Stimulated activated naive CD8-positive, alpha-beta T cell treated with anti-CD3 and anti-CD28 coated beads, Interleukin-15, Interleukin-2, amounts not matched to agents 100 U/mL and 50 U/mL, for 24 hours (primary cell): ENCODE measurements around the gene GSTA4.

Experiments used
- ATAC-seq: fragments of 150-1000 bp; cut with Tn5 transposase; one replicate; pipeline ENCODE4 v1.10.0; 2021
- DNase-seq: peaks from one replicate; pipeline ENCODE4 v3.0.0; 2021

Gene GSTA4

GRCh38 chr6:52995089-52995912 is at the start of gene GSTA4:
Gene GSTA4 (minus strand): TSS chr6:52995284. CDS start chr6:52994243, 1,041 bp downstream.
- DNase-seq (peak; percentile 90), ATAC-seq (peak; percentile 96)

GRCh38 chr6:53044572-53044971 is 49.5 kb upstream of the GSTA4 start:
- DNase-seq: no peak
- ATAC-seq: no peak

DNA sequence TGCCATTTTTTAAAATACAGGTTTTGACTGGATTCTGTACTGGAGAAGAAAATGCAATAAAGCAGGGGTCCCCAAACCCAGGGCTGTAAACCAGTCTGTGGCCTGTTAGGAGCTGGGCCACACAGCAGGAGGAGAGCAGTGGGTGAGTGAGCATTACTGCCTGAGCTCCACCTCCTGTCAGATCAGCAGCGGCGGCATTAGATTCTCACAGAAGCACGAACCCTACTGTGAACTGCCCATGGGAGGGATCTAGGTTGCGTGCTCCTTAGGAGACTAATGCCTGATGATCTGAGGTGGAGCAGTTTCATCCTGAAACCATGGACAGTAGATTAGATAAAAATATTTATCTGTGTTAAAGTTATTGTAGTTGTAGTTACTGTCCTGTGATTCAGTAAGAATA is 49.0 kb upstream of the GSTA4 start:
- DNase-seq (no peak), ATAC-seq (no peak)

DNA sequence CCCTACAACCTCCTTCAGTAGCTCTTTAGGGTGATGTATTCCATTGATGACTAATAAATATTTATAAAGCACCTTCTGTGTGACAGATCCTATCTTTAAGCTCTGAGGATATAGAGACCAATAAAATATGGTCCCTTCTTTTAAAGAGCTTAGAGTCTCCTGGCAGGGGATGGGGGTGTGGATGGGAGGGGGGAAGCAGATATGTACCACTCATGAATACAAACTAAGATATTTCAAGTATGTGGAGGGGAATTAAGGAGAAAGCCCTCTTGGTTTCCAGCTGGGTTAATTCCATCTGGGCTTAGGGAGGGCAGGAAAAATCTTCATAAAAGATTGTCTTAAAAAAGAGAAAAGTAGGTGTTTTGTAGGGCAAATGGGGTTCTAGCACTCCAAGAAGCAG is 48.5 kb upstream of the GSTA4 start:
- ATAC-seq (no peak), DNase-seq (no peak)

GRCh38 chr6:53042112-53042511 is 47.0 kb upstream of the GSTA4 start:
- no peak for DNase-seq
- ATAC-seq: no peak

GRCh38 chr6:53041356-53041755 is 46.3 kb upstream of the GSTA4 start:
- DNase-seq (no peak), ATAC-seq (no peak)

DNA sequence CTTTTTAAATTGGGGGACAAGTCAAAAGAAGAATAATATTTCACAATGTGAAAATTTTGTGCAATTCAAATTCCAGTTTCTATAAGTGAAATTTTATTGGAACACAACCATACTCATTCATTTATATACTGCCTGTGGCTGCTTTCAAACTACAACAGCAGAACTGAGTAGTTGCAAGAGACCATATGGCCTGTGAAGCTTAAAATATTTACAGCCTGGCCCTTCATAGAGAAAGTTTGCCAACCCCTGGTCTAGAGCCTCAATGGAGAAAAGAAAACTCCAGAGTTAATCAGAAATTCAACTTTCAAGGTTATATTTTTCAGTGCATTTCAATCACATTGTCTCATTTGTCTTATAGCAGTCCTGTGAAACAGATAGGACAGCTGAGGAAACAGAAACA is 43.5 kb upstream of the GSTA4 start:
- no peak for DNase-seq
- ATAC-seq: no peak

DNA sequence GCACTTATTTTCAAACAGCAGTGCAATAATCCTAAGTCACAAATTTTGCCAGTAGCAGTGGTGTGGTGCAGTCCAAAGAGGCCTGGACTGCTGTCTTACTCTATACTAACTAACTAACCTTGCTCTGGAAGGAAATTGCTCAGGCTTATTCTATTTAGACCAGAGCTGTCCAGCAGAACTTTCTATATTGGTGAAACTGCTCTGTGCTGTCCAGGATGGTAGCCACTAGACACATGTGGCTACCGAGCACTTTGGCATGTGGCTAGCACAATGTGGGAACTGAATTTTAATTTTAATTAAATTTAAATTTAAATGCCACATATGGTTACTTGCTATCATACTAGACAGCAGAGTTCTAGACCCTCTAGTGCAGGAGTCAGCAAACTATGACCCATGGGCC is 43.1 kb upstream of the GSTA4 start:
- DNase-seq (no peak), ATAC-seq (no peak)

DNA sequence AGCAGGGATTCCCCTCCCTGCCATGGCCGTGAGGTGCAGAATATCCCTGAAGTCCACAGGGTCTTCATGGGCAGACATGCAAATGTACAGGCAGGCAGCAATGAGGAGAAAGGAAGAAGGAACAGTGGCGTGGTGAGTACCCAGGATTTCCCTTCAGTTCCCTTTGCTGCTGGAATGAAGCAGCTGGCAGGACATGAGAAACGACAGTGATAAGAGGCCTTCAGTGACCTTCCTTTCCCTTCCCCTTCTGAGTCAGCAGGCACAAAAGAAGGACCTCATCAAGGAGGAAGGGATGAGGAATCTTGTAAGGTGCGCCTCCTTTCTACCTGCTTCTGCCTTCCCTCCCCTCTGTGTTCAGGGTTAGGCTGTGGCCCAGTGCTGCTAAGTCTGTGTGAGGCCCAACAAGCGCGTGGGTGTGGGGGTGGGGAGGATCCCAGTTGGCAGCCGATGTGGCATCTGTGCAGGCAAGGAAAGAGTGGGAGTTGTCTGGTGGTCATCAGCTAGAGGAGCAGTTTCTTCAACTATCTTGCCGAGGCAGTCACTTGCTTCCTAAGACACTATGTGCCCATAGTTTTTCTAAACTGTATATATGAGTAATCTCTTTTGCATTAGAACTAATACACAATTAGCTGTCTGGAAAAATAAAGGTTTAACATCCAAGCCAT is 40.6 kb upstream of the GSTA4 start:
- no peak for ATAC-seq
- DNase-seq: no peak

DNA sequence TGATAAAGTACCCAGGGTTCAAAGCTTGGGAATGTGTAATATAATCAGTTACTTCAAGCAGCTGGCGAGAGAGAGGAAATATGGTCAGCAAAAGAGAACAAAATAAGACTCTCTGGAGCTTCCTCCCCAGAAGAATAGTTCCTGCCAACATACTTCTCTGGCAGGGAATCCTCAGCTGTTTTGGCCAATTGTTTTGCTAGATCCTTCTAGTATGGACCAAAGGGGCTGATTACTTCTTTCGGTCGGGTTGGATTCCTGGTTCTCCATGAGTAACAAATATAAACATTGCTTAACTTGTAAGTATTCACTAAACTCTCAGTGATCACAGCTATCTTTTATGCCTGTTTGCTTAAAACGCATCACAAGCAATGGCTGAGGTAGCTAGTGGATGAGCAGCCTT is 38.7 kb upstream of the GSTA4 start:
- ATAC-seq: no peak
- DNase-seq: no peak

- DNase-seq (no peak), ATAC-seq (no peak)
These were observed 37.8 kb upstream of the GSTA4 start for GRCh38 chr6:53032849-53033248.

- no peak for DNase-seq
- ATAC-seq: no peak
These were observed 36.2 kb upstream of the GSTA4 start for GRCh38 chr6:53031281-53031680.

DNA sequence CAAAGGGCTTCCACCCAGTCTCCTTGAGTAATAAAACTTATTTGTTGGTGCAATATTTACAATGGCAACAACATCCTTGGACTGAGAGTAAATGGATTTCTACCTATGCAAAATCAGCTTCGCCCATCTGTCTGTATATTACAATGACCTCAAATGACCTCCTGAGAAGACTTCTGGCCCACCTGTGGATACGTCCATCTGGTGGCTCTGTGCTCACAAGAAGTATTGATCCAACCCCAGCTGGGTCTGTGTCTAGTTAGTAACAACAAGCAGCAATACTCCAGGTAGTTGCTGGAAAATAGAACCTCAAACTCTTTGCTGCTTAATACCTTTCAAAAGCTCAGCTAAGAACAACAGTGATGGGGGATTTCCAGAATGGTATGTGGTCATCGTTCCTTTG is 34.7 kb upstream of the GSTA4 start:
- DNase-seq (no peak), ATAC-seq (no peak)

- no peak for DNase-seq
- ATAC-seq: peak; percentile 47
These were observed 34.2 kb upstream of the GSTA4 start for GRCh38 chr6:53029257-53029656.

DNA sequence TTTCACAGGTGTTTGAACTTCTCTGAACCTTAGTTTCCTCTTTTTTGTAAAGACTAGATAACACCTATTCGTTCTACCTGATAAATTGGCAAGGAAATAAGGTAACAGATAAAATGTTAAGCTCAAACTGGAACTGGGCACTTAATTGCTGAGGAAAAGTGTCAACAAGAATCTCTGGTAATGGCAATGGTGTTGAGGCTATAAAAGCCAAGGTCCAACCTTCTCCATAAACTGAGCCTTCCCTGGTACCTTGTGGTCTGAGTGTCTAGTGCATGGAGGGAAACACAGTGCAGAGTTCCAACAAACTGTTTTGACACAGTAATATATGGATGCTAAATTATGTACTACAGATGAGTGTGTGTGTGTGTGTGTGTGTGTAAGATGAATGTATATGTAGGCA is 33.4 kb upstream of the GSTA4 start:
- ATAC-seq (no peak), DNase-seq (no peak)

DNA sequence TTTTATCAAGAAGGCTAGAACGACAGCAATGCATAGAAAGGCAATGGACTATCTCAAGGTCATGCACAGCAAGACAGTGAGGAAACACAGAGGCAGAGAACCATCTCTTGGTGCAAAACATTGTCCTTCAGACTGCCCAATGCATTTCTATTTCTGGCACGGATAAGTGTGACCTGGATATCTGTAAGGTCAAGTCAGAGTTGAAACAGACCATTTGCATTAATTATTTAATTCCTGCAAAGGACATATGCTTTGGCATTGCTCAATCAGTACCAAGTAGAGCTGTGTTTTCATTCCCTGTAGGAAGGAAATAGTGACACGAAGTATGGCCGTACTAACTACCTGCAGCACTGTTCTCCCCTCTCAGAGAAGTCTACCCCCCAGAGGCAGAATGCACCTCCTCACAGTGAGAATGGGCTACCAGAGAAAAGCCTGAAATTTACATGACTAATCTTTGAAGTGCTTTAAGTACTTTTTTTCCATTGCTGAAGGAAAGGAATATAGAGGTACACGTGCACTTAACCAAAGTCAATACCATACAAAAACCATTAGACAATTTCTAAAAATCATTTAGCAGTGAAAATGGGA is 32.1 kb upstream of the GSTA4 start:
- DNase-seq (no peak), ATAC-seq (peak; percentile 64)

DNA sequence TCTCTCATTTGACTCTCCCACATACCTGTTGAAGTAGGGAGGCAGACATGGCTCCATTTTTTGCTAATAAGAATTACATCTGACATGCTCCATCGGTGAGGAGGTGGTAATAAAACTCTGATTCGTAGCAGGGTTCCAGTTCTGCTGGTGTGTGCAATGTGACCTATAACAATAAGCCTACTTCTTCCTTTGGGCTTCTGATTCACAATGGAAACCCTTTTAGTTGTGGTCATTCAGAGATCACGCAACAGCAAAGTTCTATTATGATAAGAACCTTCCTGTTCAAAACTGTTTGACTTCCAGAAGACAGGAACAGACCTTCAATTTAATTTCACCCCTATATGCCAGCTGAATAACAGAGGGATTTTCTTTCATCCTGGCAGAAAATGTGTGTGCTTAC is 31.4 kb upstream of the GSTA4 start:
- DNase-seq (no peak), ATAC-seq (peak; percentile 75)

DNA sequence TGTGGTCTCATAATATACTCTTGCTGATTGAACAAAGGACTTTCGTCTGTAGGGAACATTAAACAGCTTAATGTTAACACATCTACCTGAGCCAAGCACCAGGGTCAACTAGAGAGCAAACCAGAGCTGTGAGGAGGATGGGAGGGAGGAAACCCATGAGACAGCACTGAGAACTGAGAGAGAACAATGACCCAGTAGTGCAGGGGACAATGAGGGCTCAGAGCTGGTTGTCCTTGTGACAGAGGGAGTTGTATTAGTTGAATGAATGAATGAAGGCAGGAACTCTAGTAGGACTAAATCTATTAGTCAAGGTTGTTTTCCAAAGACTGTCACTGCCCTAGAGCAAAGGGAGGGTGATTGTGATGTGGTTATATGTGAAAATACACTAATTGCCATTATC is 28.2 kb upstream of the GSTA4 start:
- ATAC-seq (no peak), DNase-seq (no peak)

DNA sequence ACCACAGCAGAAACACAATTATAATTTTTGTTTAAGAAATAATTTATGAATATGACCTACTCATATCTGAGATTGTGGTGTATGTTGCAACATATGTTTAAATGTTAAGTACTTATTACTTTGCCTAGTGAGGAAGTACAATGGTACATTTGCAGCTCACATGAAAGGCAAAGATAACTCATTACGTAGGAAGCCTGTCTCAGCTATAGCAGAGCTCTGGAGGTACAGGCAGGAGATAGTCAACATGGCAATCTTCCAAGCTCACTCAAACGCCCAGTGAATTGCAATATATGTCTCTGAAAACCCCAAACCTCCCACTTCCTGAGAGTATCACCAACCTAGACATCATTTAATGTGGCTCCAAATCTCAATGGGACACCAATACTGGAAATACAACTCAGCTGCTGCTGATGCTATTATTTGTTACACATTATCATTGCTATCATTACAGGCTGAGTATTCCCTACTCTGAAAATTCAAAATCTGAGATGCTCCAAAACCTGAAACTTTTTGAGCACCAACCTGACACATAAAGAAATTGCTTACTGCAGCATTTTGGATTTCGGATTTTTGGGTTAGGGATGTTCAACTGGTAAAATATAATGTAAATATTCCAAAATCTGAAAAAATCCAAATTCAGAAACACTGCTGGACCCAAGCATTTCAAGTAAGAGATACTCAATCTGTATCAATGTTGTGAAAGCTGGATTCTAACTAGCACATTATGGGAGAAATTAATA is 25.1 kb upstream of the GSTA4 start:
- peak; percentile 49 for ATAC-seq

DNA sequence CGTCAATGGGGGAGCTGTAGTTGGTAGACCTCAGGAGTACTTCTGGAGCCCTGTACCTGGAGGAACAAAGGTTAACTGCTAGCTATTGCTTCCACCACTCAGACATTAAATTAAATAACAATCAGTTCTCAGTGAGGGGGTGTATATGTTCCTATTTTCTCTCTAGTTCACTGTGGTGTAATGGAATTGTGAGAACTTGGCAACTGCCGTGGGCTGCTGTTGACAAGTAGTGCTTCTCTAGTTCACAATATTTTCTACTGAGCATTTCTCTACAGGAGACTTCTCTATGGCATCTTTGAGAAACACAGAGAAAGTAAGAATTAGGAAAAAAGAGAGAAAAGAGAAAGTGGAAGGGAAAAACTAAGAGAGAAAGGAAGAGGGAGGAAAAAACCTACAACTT is 23.4 kb upstream of the GSTA4 start:
- ATAC-seq (no peak), DNase-seq (no peak)

More for the DNA sequence above, 25.1 kb upstream of the GSTA4 start:
- no peak for DNase-seq

DNA sequence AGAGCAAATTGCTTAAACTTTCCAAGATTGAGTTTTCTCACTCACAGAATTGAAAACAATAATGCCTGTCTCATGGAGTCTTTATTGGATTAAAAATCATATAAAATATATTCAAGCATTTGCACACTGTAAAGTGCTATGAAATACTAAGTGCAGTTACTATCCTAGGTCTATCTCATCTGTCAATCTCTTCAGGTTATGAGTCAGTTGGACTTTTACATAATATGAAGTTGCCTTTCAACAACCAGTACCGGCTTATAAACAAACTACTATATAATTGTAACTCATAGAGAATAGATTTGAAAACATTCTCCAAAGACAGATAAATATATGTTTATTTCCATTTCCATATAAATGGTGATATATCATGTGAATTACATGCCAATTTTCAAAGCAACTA is 20.4 kb upstream of the GSTA4 start:
- ATAC-seq (no peak), DNase-seq (no peak)

- DNase-seq (no peak), ATAC-seq (no peak)
These were observed 19.7 kb upstream of the GSTA4 start for GRCh38 chr6:53014744-53015143.

DNA sequence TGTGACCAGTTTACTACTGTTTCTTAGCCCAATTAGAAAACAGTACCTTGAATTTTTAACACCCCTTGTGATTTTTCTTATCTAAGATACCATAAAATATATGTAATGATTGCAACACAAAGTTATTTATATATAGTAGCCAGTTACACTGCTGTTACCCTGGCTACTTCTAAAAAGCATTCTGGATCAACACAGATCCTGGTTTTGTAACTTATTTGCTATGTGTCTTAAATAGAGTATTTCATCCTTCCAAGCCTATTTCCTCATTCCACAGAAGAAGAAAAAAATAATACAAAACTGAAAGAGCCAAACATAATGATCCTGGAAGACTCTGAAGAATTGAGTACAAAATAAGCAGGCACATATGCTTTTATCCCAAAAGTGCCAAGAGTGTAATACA is 19.0 kb upstream of the GSTA4 start:
- no peak for DNase-seq

More for the DNA sequence above, 19.0 kb upstream of the GSTA4 start:
- no peak for ATAC-seq
